SK-N-SH (cell line): ENCODE data around the gene MPC1. TPM values are rescaled to one million over a fixed set of nuclear protein-coding genes. Genes with fewer than 3 reads are reported as not detected.

Source experiments
- CTCF ChIA-PET: fragments of 300-600, 350-600 bp; formaldehyde crosslinking; extraction: SDS; loops from one replicate; lab custom pipeline; 2021; lab: Yijun Ruan, JAX
- POLR2A ChIA-PET: fragments of 350-600 bp; sonication (Branson Sonifier 250); formaldehyde crosslinking; extraction: SDS; loops from one replicate; lab custom pipeline; 2020; ENCODE audit warnings: antibody characterized with exemption, inconsistent platforms; lab: Yijun Ruan, JAX
- DNase-seq: peaks from one replicate; pipeline ENCODE4 v3.0.0; 2012
- H2AFZ ChIP-seq: fragments of 200-600 bp; sonication (generic); 2 replicates; pipeline ENCODE4 v1.8.1; 2016; ENCODE audit warnings: antibody characterized with exemption, mild to moderate bottlenecking, low read depth
- H3F3A ChIP-seq: fragments of 200-600 bp; sonication (generic); replicated peaks from 2 replicates; pipeline ENCODE3; 2016; ENCODE audit warnings: antibody characterized with exemption, mild to moderate bottlenecking; ENCODE audit not compliant: insufficient read depth
- H3K27ac ChIP-seq, 2 experiments: fragments of 200-500 bp in 1 of 2; fragments of 200-600 bp in 1 of 2; sonication (Bioruptor generic) in 1 of 2; sonication (generic), shearing (Covaris generic) in 1 of 2; 2 replicates each; pipeline versions ENCODE4 v1.5.1 to v1.6.1; 2014 to 2016; ENCODE audit warnings: low read depth in 2 of 2, inconsistent platforms in 1 of 2, low read length in 1 of 2, mild to moderate bottlenecking in 1 of 2, mixed read lengths in 1 of 2
- H3K27me3 ChIP-seq: fragments of 200-600 bp; sonication (generic), shearing (Covaris generic); 2 replicates; pipeline ENCODE4 v1.6.1; 2016; ENCODE audit warnings: mixed run types; ENCODE audit not compliant: insufficient read depth
- H3K36me3 ChIP-seq, 2 experiments: fragments of 200-500 bp in 1 of 2; fragments of 200-600 bp in 1 of 2; sonication (Bioruptor generic) in 1 of 2; sonication (generic) in 1 of 2; replicated peaks in 1 of 2; 2 replicates each; pipeline versions ENCODE3 to v1.5.1; 2014 to 2016; ENCODE audit warnings: low read length in 1 of 2, mild to moderate bottlenecking in 1 of 2; ENCODE audit not compliant: insufficient read depth in 2 of 2, control insufficient read depth in 1 of 2
- H3K4me1 ChIP-seq, 2 experiments: fragments of 200-500 bp in 1 of 2; fragments of 200-600 bp in 1 of 2; sonication (Bioruptor generic) in 1 of 2; sonication (generic), shearing (Covaris generic) in 1 of 2; 2 replicates each; pipeline versions ENCODE4 v1.5.1 to v1.6.1; 2014 to 2016; ENCODE audit warnings: low read depth in 1 of 2, low read length in 1 of 2, mixed run types in 1 of 2; ENCODE audit not compliant: insufficient read depth in 2 of 2, control insufficient read depth in 1 of 2
- H3K4me2 ChIP-seq: fragments of 200-600 bp; sonication (generic), shearing (Covaris generic); 2 replicates; pipeline ENCODE4 v1.6.1; 2017; ENCODE audit warnings: mixed run types
- H3K4me3 ChIP-seq, 2 experiments: fragments of 200-500 bp in 1 of 2; fragments of 200-600 bp in 1 of 2; sonication (Bioruptor generic) in 1 of 2; sonication (generic), shearing (Covaris generic) in 1 of 2; 2 replicates each; pipeline versions ENCODE4 v1.5.1 to v1.8.1; 2014 to 2016; ENCODE audit warnings: low read depth in 2 of 2, inconsistent platforms in 1 of 2, low read length in 1 of 2, mild to moderate bottlenecking in 1 of 2, mixed read lengths in 1 of 2, moderate library complexity in 1 of 2
- H3K79me2 ChIP-seq: fragments of 200-600 bp; sonication (generic); 2 replicates; pipeline ENCODE4 v1.8.1; 2017; ENCODE audit warnings: mild to moderate bottlenecking; ENCODE audit not compliant: insufficient read depth
- H3K9ac ChIP-seq: fragments of 200-600 bp; sonication (generic); 2 replicates; pipeline ENCODE4 v1.6.1; 2017; ENCODE audit warnings: mixed run types
- H3K9me2 ChIP-seq: fragments of 200-600 bp; sonication (generic); 2 replicates; pipeline ENCODE4 v1.6.1; 2017; ENCODE audit warnings: mixed run types
- H3K9me3 ChIP-seq: fragments of 200-600 bp; sonication (generic); 2 replicates; pipeline ENCODE4 v1.6.1; 2017; ENCODE audit warnings: mixed run types, mild to moderate bottlenecking, moderate library complexity
- H4K20me1 ChIP-seq: fragments of 200-600 bp; sonication (generic); 2 replicates; pipeline ENCODE4 v1.6.1; 2017; ENCODE audit warnings: mild to moderate bottlenecking, mixed run types; ENCODE audit not compliant: insufficient read depth
- ELF1 ChIP-seq: IDR thresholded peaks from 2 replicates; pipeline ENCODE4 v1.4.0; 2012
- EZH2phosphoT487 ChIP-seq: fragments of 200-600 bp; sonication (generic); IDR thresholded peaks from 2 replicates; pipeline ENCODE4 v1.6.1; 2017; ENCODE audit warnings: low read depth, mixed run types, mild to moderate bottlenecking, antibody characterized with exemption, moderate library complexity, borderline replicate concordance
- GABPA ChIP-seq: IDR thresholded peaks from 2 replicates; pipeline ENCODE4 v1.4.0; 2012; ENCODE audit warnings: low read depth, mild to moderate bottlenecking
- JUND ChIP-seq: IDR thresholded peaks from 2 replicates; pipeline ENCODE4 v1.4.0; 2012
- MEF2A ChIP-seq: IDR thresholded peaks from 2 replicates; pipeline ENCODE4 v1.4.0; 2012; ENCODE audit warnings: low read depth, borderline replicate concordance
- NFIC ChIP-seq: IDR thresholded peaks from 2 replicates; pipeline ENCODE4 v1.4.0; 2012; ENCODE audit warnings: borderline replicate concordance
- SIN3A ChIP-seq: IDR thresholded peaks from 2 replicates; pipeline ENCODE4 v1.6.1; 2012; ENCODE audit warnings: low read depth, mild to moderate bottlenecking, low read length, moderate library complexity, borderline replicate concordance
- SMC3 ChIP-seq: IDR thresholded peaks from 2 replicates; pipeline ENCODE4 v1.6.1; 2012; ENCODE audit warnings: low read depth, low read length, improper control_type of control experiment
- TCF12 ChIP-seq: IDR thresholded peaks from 2 replicates; pipeline ENCODE4 v1.4.0; 2012
- YY1 ChIP-seq: IDR thresholded peaks from 2 replicates; pipeline ENCODE4 v1.4.0; 2012; ENCODE audit warnings: low read depth, mild to moderate bottlenecking
- WGBS: methylation state at CpG from one replicate; pipeline ENCODE4 v1.1.6; 2017; ENCODE audit warnings: low lambda C conversion rate; 5-methylcytosine and 5-hydroxymethylcytosine counted together
- polyA plus RNA-seq, 3 experiments: library from polyadenylated mRNA; depleted of rRNA; stranded (reverse); fragments of >200 nt; gene quantifications; 2 replicates each; pipeline ENCODE4 v1.2.3, GENCODE V29; 2012
- TF ChIP-seq, protein P1 (sequence below): fragments of 200-600 bp; sonication (generic); IDR thresholded peaks from 2 replicates; pipeline ENCODE4 v1.6.1; 2017; ENCODE audit warnings: antibody characterized with exemption, mild to moderate bottlenecking, moderate library complexity
- TF ChIP-seq, protein P2 (sequence below): IDR thresholded peaks from 2 replicates; pipeline ENCODE4; 2012
- TF ChIP-seq, protein P3 (sequence below): fragments of 150-350 bp; IDR thresholded peaks from 2 replicates; pipeline ENCODE4 v1.6.1; 2016; ENCODE audit warnings: mild to moderate bottlenecking, low read depth, low read length

The MPC1 gene
- polyA plus RNA-seq, 1 of the 3 experiments (the other 2 are of a cell fraction): 13.6 TPM

DNA sequence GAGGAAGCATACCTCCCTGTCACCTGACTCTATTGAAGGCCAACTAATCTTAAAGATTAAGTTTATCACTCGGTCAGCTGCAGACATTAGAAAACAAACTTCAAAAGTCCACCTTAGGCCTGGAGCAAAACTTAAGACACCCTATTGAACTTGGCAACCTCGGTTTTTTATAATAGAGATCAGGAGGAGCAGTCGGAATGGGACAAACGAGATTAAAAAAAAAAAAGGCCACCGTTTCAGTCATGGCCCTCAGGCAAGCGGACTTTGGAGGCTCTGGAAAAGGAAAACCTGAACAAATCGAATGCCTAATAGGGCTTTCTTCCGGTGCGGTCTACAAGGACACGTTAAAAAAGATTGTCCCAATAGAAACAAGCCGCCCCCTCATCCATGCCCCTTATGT is 67.3 kb downstream of the MPC1 start:
- Histone ChIP-seq H3K27me3 (no peaks in the 10 kb centered on the region), H3K36me3 (peaks cover 6 to 11% of the 10 kb centered on the region in 2 experiments), H4K20me1 (no peaks in the 10 kb centered on the region), H3K9me2 (no peaks in the 10 kb centered on the region), H3K4me1 (peaks cover 0 to 3% of the 10 kb centered on the region in 2 experiments; a peak in 2 of 4 replicates), H2AFZ (no peak overlapping the region), H3K4me2 (no peak overlapping the region), H3F3A (no peaks in the 10 kb centered on the region), H3K4me3 (no peak overlapping the region), H3K79me2 (no peaks in the 10 kb centered on the region), H3K27ac (no peak overlapping the region), H3K9ac (no peak overlapping the region), H3K9me3 (no peaks in the 10 kb centered on the region)
- POLR2A ChIA-PET: no interaction called here
- TF ChIP-seq SMC3 (no peak), SIN3A (no peak), YY1 (no peak), NFIC (no peak), MEF2A (no peak), JUND (no peak), ELF1 (no peak), TCF12 (no peak), GABPA (no peak), EZH2phosphoT487 (no peak)
- TF ChIP-seq, protein P1, sequence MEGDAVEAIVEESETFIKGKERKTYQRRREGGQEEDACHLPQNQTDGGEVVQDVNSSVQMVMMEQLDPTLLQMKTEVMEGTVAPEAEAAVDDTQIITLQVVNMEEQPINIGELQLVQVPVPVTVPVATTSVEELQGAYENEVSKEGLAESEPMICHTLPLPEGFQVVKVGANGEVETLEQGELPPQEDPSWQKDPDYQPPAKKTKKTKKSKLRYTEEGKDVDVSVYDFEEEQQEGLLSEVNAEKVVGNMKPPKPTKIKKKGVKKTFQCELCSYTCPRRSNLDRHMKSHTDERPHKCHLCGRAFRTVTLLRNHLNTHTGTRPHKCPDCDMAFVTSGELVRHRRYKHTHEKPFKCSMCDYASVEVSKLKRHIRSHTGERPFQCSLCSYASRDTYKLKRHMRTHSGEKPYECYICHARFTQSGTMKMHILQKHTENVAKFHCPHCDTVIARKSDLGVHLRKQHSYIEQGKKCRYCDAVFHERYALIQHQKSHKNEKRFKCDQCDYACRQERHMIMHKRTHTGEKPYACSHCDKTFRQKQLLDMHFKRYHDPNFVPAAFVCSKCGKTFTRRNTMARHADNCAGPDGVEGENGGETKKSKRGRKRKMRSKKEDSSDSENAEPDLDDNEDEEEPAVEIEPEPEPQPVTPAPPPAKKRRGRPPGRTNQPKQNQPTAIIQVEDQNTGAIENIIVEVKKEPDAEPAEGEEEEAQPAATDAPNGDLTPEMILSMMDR: no peak
- TF ChIP-seq, protein P2, sequence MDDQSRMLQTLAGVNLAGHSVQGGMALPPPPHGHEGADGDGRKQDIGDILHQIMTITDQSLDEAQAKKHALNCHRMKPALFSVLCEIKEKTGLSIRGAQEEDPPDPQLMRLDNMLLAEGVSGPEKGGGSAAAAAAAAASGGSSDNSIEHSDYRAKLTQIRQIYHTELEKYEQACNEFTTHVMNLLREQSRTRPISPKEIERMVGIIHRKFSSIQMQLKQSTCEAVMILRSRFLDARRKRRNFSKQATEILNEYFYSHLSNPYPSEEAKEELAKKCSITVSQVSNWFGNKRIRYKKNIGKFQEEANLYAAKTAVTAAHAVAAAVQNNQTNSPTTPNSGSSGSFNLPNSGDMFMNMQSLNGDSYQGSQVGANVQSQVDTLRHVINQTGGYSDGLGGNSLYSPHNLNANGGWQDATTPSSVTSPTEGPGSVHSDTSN: no peak
- TF ChIP-seq, protein P3, sequence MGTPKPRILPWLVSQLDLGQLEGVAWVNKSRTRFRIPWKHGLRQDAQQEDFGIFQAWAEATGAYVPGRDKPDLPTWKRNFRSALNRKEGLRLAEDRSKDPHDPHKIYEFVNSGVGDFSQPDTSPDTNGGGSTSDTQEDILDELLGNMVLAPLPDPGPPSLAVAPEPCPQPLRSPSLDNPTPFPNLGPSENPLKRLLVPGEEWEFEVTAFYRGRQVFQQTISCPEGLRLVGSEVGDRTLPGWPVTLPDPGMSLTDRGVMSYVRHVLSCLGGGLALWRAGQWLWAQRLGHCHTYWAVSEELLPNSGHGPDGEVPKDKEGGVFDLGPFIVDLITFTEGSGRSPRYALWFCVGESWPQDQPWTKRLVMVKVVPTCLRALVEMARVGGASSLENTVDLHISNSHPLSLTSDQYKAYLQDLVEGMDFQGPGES: no peak
- 81% methylated on average over 11 of the region's 11 CpGs for WGBS
- DNase-seq: no peak
- CTCF ChIA-PET: no interaction called here

Other genes with a start within 250 kb of the MPC1 start
- gene TBXT, start 215.1 kb downstream of the MPC1 start, polyA plus RNA-seq (2012; rRNA removed): not detected in 2 replicates
- gene PRR18, start 74.5 kb downstream of the MPC1 start, polyA plus RNA-seq (2012; rRNA removed): 0.02 TPM in 1 of 2 replicates, not detected in the other
- gene SFT2D1, start 40.4 kb downstream of the MPC1 start, polyA plus RNA-seq (2012; rRNA removed): 93.4 and 131 TPM in 2 replicates
- gene RAMACL, start 203.7 kb upstream of the MPC1 start, polyA plus RNA-seq (2012; rRNA removed): 0.10 and 0.39 TPM in 2 replicates
- gene RPS6KA2, start 244.3 kb upstream of the MPC1 start, polyA plus RNA-seq (2012; rRNA removed): 59.5 and 60.3 TPM in 2 replicates